K562 (cell line): ENCODE results near the gene TSPOAP1. TPM values are rescaled to one million over a fixed set of nuclear protein-coding genes. Genes with fewer than 3 reads are reported as not detected.

Experiments
- ATAC-seq: fragments of 200-7000 bp; cut with Tn5 transposase; 3 replicates; pipeline ENCODE4 v1.9.1; 2020; ENCODE audit warnings: moderate library complexity
- BruUV-seq: library from RNA; stranded (reverse); fragments of 400-500 nt; replicated peaks from 2 replicates; lab custom pipeline; 2021; lab: Mats Ljungman, UMichigan
- CTCF ChIA-PET: fragments of 300-600 bp; formaldehyde crosslinking; extraction: SDS; loops from one replicate; lab custom pipeline; 2021; ENCODE audit warnings: low intra/inter-chr PET ratio; lab: Yijun Ruan, JAX
- POLR2A ChIA-PET: fragments of 300-600, 350-650 bp; sonication (Branson Sonifier 250); formaldehyde crosslinking; extraction: SDS; loops from one replicate; lab custom pipeline; 2021; ENCODE audit warnings: antibody characterized with exemption, inconsistent platforms; lab: Yijun Ruan, JAX
- DNase-seq, 4 experiments: peaks; one replicate each; pipeline versions ENCODE4 v3.0.0 to v3.0.0-alpha.2; 2011 to 2018; ENCODE audit warnings: low spot score in 3 of 4, mixed read lengths in 3 of 4; ENCODE audit errors: extremely low read depth in 1 of 4
- FAIRE-seq: peaks from 2 replicates; lab custom pipeline; 2011; peaks lifted over from hg19 to GRCh38; lab: Jason Lieb, UNC
- H2AFZ ChIP-seq: 2 replicates; pipeline ENCODE4 v1.6.0; 2011; ENCODE audit warnings: low read depth, low read length, control low read depth, inconsistent platforms
- H3K27ac ChIP-seq: fragments of 200-600 bp; 3 replicates; pipeline ENCODE4 v1.8.0; 2011; ENCODE audit warnings: low read depth, mild to moderate bottlenecking, control low read depth, inconsistent platforms, low read length, moderate library complexity, mixed read lengths; ENCODE audit errors: extremely low read depth
- H3K27me3 ChIP-seq, 2 experiments: fragments of 300-600 bp in 1 of 2; 2 replicates in 1 of 2; 3 replicates in 1 of 2; pipeline versions ENCODE4 v1.6.0 to v1.8.0; 2011; ENCODE audit warnings: inconsistent platforms in 2 of 2, low read length in 2 of 2, mild to moderate bottlenecking in 1 of 2, mixed read lengths in 1 of 2, moderate library complexity in 1 of 2; ENCODE audit not compliant: control insufficient read depth in 2 of 2, insufficient read depth in 2 of 2
- H3K36me3 ChIP-seq: fragments of 300-600 bp; 3 replicates; pipeline ENCODE4 v1.8.0; 2011; ENCODE audit warnings: mild to moderate bottlenecking, low read length, inconsistent platforms; ENCODE audit not compliant: control insufficient read depth, insufficient read depth
- H3K4me1 ChIP-seq, 2 experiments: fragments of 200-600 bp in 1 of 2; replicated peaks in 1 of 2; 2 replicates in 1 of 2; 3 replicates in 1 of 2; pipeline versions ENCODE4 v1.5.1 to v1.8.0; 2011; ENCODE audit warnings: inconsistent platforms in 2 of 2, low read length in 2 of 2, mild to moderate bottlenecking in 1 of 2, mixed read lengths in 1 of 2, moderate library complexity in 1 of 2; ENCODE audit not compliant: control insufficient read depth in 2 of 2, insufficient read depth in 2 of 2
- H3K4me2 ChIP-seq: 2 replicates; pipeline ENCODE4 v1.6.1; 2011; ENCODE audit warnings: low read length, control low read depth, inconsistent platforms, mixed read lengths; ENCODE audit not compliant: insufficient read depth
- H3K4me3 ChIP-seq: fragments of 200-600 bp; sonication (generic), shearing (Covaris generic); 2 replicates; pipeline ENCODE4 v1.5.1; 2016; ENCODE audit warnings: control low read depth, inconsistent platforms
- H3K79me2 ChIP-seq: fragments of 200-600 bp; 3 replicates; pipeline ENCODE4 v1.8.0; 2011; ENCODE audit warnings: low read length, inconsistent platforms; ENCODE audit not compliant: control insufficient read depth, insufficient read depth
- H3K9ac ChIP-seq, 2 experiments: 2 replicates each; pipeline versions ENCODE4 v1.6.0 to v1.6.1; 2011; ENCODE audit warnings: low read depth in 2 of 2, low read length in 2 of 2, control low read depth in 1 of 2, inconsistent platforms in 1 of 2, mild to moderate bottlenecking in 1 of 2, mixed read lengths in 1 of 2; ENCODE audit not compliant: insufficient read depth in 1 of 2
- H3K9me1 ChIP-seq: one replicate; pipeline ENCODE4 v1.6.0; 2011; ENCODE audit warnings: inconsistent platforms, mild to moderate bottlenecking, low read length, moderate library complexity; ENCODE audit not compliant: control insufficient read depth, insufficient read depth
- H3K9me3 ChIP-seq: replicated peaks from 2 replicates; pipeline ENCODE4 v1.5.1; 2011; ENCODE audit warnings: low read depth, low read length, inconsistent platforms; ENCODE audit not compliant: control insufficient read depth, insufficient read depth
- H4K20me1 ChIP-seq: replicated peaks from 2 replicates; pipeline ENCODE4 v1.6.1; 2011; ENCODE audit warnings: low read length, inconsistent platforms, mixed read lengths; ENCODE audit not compliant: control insufficient read depth, insufficient read depth
- CXXC5 ChIP-seq: fragments of 250-450 bp; sonication (Bioruptor Pico); IDR thresholded peaks from 2 replicates; pipeline ENCODE4 v1.8.0; 2022; ENCODE audit warnings: inconsistent platforms, mild to moderate bottlenecking, moderate library complexity
- FOXK1 ChIP-seq: sonication (generic); formaldehyde crosslinking; IDR thresholded peaks from 2 replicates; pipeline ENCODE4 v1.8.0; 2022; ENCODE audit warnings: missing genetic modification reagents, mild to moderate bottlenecking, borderline replicate concordance
- GATAD2B ChIP-seq: fragments of 450-650 bp; IDR thresholded peaks from 2 replicates; pipeline ENCODE4 v1.6.1; 2017; ENCODE audit warnings: mild to moderate bottlenecking, borderline replicate concordance
- GTF2A2 ChIP-seq: IDR thresholded peaks from 2 replicates; pipeline ENCODE4 v1.6.1; 2016; ENCODE audit warnings: mild to moderate bottlenecking, missing genetic modification characterization, missing compliant biosample characterization
- HDAC3 ChIP-seq: fragments of 450-650 bp; IDR thresholded peaks from 2 replicates; pipeline ENCODE4 v1.6.1; 2018; ENCODE audit warnings: borderline replicate concordance, mild to moderate bottlenecking, moderate library complexity; ENCODE audit not compliant: partially characterized antibody
- HDAC6 ChIP-seq: IDR thresholded peaks from 2 replicates; pipeline ENCODE4 v1.6.1; 2012; ENCODE audit warnings: low read depth, mild to moderate bottlenecking, control low read depth, inconsistent platforms, low read length, moderate library complexity
- HNRNPH1 ChIP-seq: fragments of 200-400 bp; formaldehyde crosslinking; optimal IDR thresholded peaks from 2 replicates; pipeline ENCODE3; 2017; ENCODE audit warnings: low read depth, mild to moderate bottlenecking, low read length, moderate library complexity
- HNRNPK ChIP-seq: fragments of 200-400 bp; formaldehyde crosslinking; IDR thresholded peaks from one replicate; pipeline ENCODE4 v1.6.1; 2018; ENCODE audit warnings: mild to moderate bottlenecking, low read depth, low read length; ENCODE audit not compliant: poor library complexity, severe bottlenecking
- POLR2H ChIP-seq: IDR thresholded peaks from 2 replicates; pipeline ENCODE4 v1.6.1; 2016; ENCODE audit warnings: missing genetic modification characterization, low read depth, mild to moderate bottlenecking, control low read depth, missing compliant biosample characterization, moderate library complexity
- PRPF4 ChIP-seq: fragments of 200-400 bp; formaldehyde crosslinking; IDR thresholded peaks from one replicate; pipeline ENCODE4 v1.6.1; 2017; ENCODE audit warnings: low read length, low read depth, mild to moderate bottlenecking; ENCODE audit not compliant: insufficient read depth, poor library complexity, severe bottlenecking
- SMAD3 ChIP-seq: fragments of 450-650 bp; formaldehyde crosslinking; conservative IDR thresholded peaks from 2 replicates; pipeline ENCODE4 v1.4.0; 2020; ENCODE audit warnings: mild to moderate bottlenecking
- SNIP1 ChIP-seq: fragments of 450-650 bp; IDR thresholded peaks from 2 replicates; pipeline ENCODE4 v1.7.1; 2017; ENCODE audit warnings: low read depth, mild to moderate bottlenecking
- ZFPM2 ChIP-seq: fragments of 250-450 bp; sonication (Bioruptor Pico); IDR thresholded peaks from 2 replicates; pipeline ENCODE4 v1.5.1; 2022; ENCODE audit warnings: mild to moderate bottlenecking
- ZNF668 ChIP-seq: fragments of 250-450 bp; sonication (Bioruptor Pico); IDR thresholded peaks from 2 replicates; pipeline ENCODE4 v1.8.0; 2022; ENCODE audit warnings: mild to moderate bottlenecking, inconsistent platforms
- WGBS: fragments of 100-300 bp; shearing (Covaris generic); methylation state at CpG from one replicate; pipeline ENCODE4 v1.1.6; 2016; ENCODE audit warnings: low coverage, mixed read lengths; ENCODE audit not compliant: insufficient coverage; ENCODE audit errors: missing lambda C conversion rate; 5-methylcytosine and 5-hydroxymethylcytosine counted together
- in situ Hi-C: fragments of 300-500 bp; cut with MboI; formaldehyde crosslinking; loops from 4 replicates; pipeline ENCODE4 v1.15.0; 2018; ENCODE audit warnings: inconsistent platforms, mixed read lengths
- intact Hi-C: fragments of 100-400 bp; cut with micrococcal nuclease; formaldehyde crosslinking; loops from 2 replicates; pipeline ENCODE4 v1.14.2; 2022
- polyA plus RNA-seq, 8 experiments: library from polyadenylated mRNA; depleted of rRNA in 4 of 8; stranded (reverse) in 5 of 8; unstranded in 3 of 8; fragments of >200 nt; fragmentation: Nextera tagmentation in 2 of 8; fragmentation: Illumina TruSeq in 1 of 8; extraction: Ambion mirVana in 2 of 8; extraction: Trizol in 1 of 8; gene quantifications; 2 replicates each; pipeline versions ENCODE4 v1.2.1 to v1.2.3, GENCODE V29; 2011 to 2014; ENCODE audit warnings: inconsistent platforms in 1 of 8, missing spikeins in 1 of 8
- total RNA-seq, 7 experiments: library from RNA; depleted of rRNA in 6 of 7; stranded (reverse); fragments of >200 nt in 6 of 7; fragmentation: Illumina TruSeq in 2 of 7; extraction: Trizol in 2 of 7; gene quantifications; 2 replicates each; pipeline versions ENCODE4 v1.2.1 to v1.2.3, GENCODE V29; 2011 to 2021; ENCODE audit warnings: low replicate concordance in 1 of 7
- TF ChIP-seq, protein P1 (sequence below): sonication (generic); formaldehyde crosslinking; IDR thresholded peaks from 2 replicates; pipeline ENCODE4 v1.8.1; 2023; ENCODE audit warnings: mild to moderate bottlenecking, missing genetic modification reagents
- TF ChIP-seq, protein P2 (sequence below): fragments of 250-450 bp; sonication (Bioruptor Pico); IDR thresholded peaks from 2 replicates; pipeline ENCODE4 v1.8.0; 2022; ENCODE audit warnings: moderate library complexity, mild to moderate bottlenecking, inconsistent platforms
- TF ChIP-seq, protein P3 (sequence below): fragments of 450-650 bp; IDR thresholded peaks from 2 replicates; pipeline ENCODE4 v1.6.1; 2017; ENCODE audit warnings: antibody characterized with exemption

The TSPOAP1 gene
- total and polyA plus RNA-seq, 9 of the 15 experiments (the other 6 are each of a cell fraction or from before 2014, with no cell fraction given) = 0.87 to 3.9 (median 1.8) TPM; not detected in 2

- in situ Hi-C loops = no loop called here
- POLR2A ChIA-PET = interaction anchor here (0.6 to 1.4 kb wide), 6 partner anchors 9 to 36 kb away, joined by 3 to 4 read pairs (median 4); partner anchors contain the start of gene SUPT4H1
- Histone ChIP-seq H3K27ac (no peak overlapping the region), H3K4me2 (no peak overlapping the region), H4K20me1 (no peaks in the 10 kb centered on the region), H3K9me1 (no peaks in the 10 kb centered on the region), H3K4me3 (no peak overlapping the region)
- intact Hi-C loops = no loop called here
- 58% methylated on average over 5 of the region's 5 CpGs for WGBS
- TF ChIP-seq SMAD3 (CRISPR knock-in tag) = no peak
- TF ChIP-seq HDAC3 = no peak
- no peak for TF ChIP-seq HNRNPK
- no peak for TF ChIP-seq ZNF668 (CRISPR knock-in tag)
- TF ChIP-seq GATAD2B = no peak
- no peak for TF ChIP-seq ZFPM2
- TF ChIP-seq, protein P1, sequence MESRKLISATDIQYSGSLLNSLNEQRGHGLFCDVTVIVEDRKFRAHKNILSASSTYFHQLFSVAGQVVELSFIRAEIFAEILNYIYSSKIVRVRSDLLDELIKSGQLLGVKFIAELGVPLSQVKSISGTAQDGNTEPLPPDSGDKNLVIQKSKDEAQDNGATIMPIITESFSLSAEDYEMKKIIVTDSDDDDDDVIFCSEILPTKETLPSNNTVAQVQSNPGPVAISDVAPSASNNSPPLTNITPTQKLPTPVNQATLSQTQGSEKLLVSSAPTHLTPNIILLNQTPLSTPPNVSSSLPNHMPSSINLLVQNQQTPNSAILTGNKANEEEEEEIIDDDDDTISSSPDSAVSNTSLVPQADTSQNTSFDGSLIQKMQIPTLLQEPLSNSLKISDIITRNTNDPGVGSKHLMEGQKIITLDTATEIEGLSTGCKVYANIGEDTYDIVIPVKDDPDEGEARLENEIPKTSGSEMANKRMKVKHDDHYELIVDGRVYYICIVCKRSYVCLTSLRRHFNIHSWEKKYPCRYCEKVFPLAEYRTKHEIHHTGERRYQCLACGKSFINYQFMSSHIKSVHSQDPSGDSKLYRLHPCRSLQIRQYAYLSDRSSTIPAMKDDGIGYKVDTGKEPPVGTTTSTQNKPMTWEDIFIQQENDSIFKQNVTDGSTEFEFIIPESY (CRISPR knock-in tag) = no peak
- no peak for TF ChIP-seq CXXC5 (CRISPR knock-in tag)
- TF ChIP-seq PRPF4 = no peak
- TF ChIP-seq, protein P2, sequence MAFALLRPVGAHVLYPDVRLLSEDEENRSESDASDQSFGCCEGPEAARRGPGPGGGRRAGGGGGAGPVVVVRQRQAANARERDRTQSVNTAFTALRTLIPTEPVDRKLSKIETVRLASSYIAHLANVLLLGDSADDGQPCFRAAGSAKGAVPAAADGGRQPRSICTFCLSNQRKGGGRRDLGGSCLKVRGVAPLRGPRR (CRISPR knock-in tag) = no peak
- TF ChIP-seq, protein P3, sequence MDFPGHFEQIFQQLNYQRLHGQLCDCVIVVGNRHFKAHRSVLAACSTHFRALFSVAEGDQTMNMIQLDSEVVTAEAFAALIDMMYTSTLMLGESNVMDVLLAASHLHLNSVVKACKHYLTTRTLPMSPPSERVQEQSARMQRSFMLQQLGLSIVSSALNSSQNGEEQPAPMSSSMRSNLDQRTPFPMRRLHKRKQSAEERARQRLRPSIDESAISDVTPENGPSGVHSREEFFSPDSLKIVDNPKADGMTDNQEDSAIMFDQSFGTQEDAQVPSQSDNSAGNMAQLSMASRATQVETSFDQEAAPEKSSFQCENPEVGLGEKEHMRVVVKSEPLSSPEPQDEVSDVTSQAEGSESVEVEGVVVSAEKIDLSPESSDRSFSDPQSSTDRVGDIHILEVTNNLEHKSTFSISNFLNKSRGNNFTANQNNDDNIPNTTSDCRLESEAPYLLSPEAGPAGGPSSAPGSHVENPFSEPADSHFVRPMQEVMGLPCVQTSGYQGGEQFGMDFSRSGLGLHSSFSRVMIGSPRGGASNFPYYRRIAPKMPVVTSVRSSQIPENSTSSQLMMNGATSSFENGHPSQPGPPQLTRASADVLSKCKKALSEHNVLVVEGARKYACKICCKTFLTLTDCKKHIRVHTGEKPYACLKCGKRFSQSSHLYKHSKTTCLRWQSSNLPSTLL = no peak
- no peak for TF ChIP-seq FOXK1 (CRISPR knock-in tag)
- TF ChIP-seq GTF2A2 (tag) = no peak
- no peak for TF ChIP-seq POLR2H (tag)
- no peak for TF ChIP-seq HDAC6
- no peak for TF ChIP-seq HNRNPH1
- TF ChIP-seq SNIP1 = no peak
- TF ChIP-seq, all 486 proteins: peak for 0
- DNase-seq = no peak
- FAIRE-seq = no peak
- Histone ChIP-seq H3K4me1 (peaks cover 0 to 9% of the 10 kb centered on the region in 2 experiments; a peak in 3 of 5 replicates), H3K9me3 (no peaks in the 10 kb centered on the region), H3K27me3 (no peaks in the 10 kb centered on the region), H3K79me2 (no peaks in the 10 kb centered on the region), H3K9ac (no peak overlapping the region; a peak in 1 of 4 replicates), H2AFZ (0 out of 2 replicates have a peak overlapping the region, but pooled peaks have one; percentile 44), H3K36me3 (no peaks in the 10 kb centered on the region)
- ATAC-seq = no peak
- CTCF ChIA-PET = no interaction called here
- no TSS peak for BruUV-seq
Observed at GRCh38 chr17:58373003-58373402, 44.4 kb upstream of the TSPOAP1 start.
